ENCODE results near the gene HS3ST5. TPM values are rescaled to one million over a fixed set of nuclear protein-coding genes. Genes with fewer than 3 reads are reported as not detected.
A peak's percentile ranks its signal among the peaks of the same experiment; 100 is the strongest.

HS3ST5 gene, protein sequence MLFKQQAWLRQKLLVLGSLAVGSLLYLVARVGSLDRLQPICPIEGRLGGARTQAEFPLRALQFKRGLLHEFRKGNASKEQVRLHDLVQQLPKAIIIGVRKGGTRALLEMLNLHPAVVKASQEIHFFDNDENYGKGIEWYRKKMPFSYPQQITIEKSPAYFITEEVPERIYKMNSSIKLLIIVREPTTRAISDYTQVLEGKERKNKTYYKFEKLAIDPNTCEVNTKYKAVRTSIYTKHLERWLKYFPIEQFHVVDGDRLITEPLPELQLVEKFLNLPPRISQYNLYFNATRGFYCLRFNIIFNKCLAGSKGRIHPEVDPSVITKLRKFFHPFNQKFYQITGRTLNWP
- not detected for total RNA-seq

GRCh38 chr6:114342826-114343781 lies at the start of gene HS3ST5:
Gene HS3ST5, minus strand, starts transcription at chr6:114343023. Its CDS starts 280,178 bp downstream, at chr6:114062845.
- TF ChIP-seq POLR2AphosphoS5 (IDR thresholded peaks at IDR 0.05; ENCODE audit: insufficient read depth in 1 of 2, low read depth in 1 of 2) (no peak), CTCF (IDR thresholded peaks at IDR 0.05) (no peak), POLR2A (IDR thresholded peaks at IDR 0.05) (no peak)
- DNase-seq (ENCODE audit: extremely low spot score in 2 of 2): no peak
- Histone ChIP-seq H3K27ac (no peak within 1 kb of the TSS), H3K4me3 (peak within 1 kb of the TSS; percentile 37 to 38), H3K27me3 (peaks cover 7% of the 10 kb centered on the region), H3K4me1 (peaks cover 27% of the 10 kb centered on the region), H3K36me3 (no peaks in the 10 kb centered on the region), H3K9me3 (no peaks in the 10 kb centered on the region)
- intact Hi-C loops (cut with DNase I): no loop called here

DNA sequence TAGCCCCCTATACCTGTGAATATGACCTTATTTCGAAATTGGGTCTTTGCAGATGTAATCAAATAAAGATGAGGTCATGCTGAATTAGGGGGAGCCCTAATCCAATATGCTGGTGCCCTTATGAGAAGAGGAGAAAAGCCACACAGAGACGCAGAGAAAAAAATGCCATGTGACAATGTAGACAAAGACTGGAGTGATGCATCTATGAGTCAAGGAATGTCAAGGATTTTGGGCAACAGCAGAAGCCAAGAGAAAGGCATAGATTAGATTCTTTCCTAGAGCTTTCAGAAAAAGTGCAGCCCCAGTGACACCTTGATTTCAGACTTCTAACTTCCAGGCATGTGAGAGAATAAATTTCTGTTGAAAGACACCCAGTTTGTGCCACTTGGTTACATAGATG lies 47.4 kb upstream of the HS3ST5 start:
- TF ChIP-seq POLR2AphosphoS5 (IDR thresholded peaks at IDR 0.05; ENCODE audit: insufficient read depth in 1 of 2, low read depth in 1 of 2): no peak
- TF ChIP-seq CTCF (IDR thresholded peaks at IDR 0.05): no peak
- TF ChIP-seq POLR2A (IDR thresholded peaks at IDR 0.05): no peak
- Histone ChIP-seq H3K4me1 (no peaks in the 10 kb centered on the region), H3K4me3 (no peak overlapping the region), H3K9me3 (no peaks in the 10 kb centered on the region), H3K27me3 (no peaks in the 10 kb centered on the region), H3K27ac (no peak overlapping the region), H3K36me3 (no peaks in the 10 kb centered on the region)
- intact Hi-C loops (cut with DNase I): no loop called here
- DNase-seq (ENCODE audit: extremely low spot score in 2 of 2): no peak

GRCh38 chr6:114389111-114389510 lies 46.3 kb upstream of the HS3ST5 start:
- no peak for DNase-seq (ENCODE audit: extremely low spot score in 2 of 2)
- Histone ChIP-seq H3K27me3 (no peaks in the 10 kb centered on the region), H3K4me3 (no peak overlapping the region), H3K4me1 (no peaks in the 10 kb centered on the region), H3K27ac (no peak overlapping the region), H3K9me3 (no peaks in the 10 kb centered on the region), H3K36me3 (no peaks in the 10 kb centered on the region)
- TF ChIP-seq POLR2A (IDR thresholded peaks at IDR 0.05) (no peak), POLR2AphosphoS5 (IDR thresholded peaks at IDR 0.05; ENCODE audit: insufficient read depth in 1 of 2, low read depth in 1 of 2) (no peak), CTCF (IDR thresholded peaks at IDR 0.05) (no peak)
- intact Hi-C loops (cut with DNase I): no loop called here

DNA sequence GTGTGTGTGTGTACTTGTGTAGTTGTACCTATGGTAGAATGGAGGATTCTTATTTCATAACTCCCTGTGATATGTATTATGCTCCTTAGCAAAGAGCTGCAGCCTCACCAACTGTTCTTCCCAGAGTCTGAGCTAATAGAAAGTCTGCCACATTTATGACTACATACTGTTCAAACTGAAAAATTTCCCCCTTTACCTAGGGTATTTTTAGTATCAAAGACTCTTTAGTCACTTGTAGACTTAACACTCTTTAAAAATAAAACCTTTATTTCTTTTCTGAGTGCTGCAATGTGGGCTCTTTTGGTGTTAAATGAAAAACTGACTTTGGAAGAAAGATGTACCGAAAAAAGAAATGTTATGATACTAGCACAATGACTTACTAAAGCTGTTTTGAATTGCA lies 39.6 kb upstream of the HS3ST5 start:
- no peaks in the 10 kb centered on the region for H3K9me3 ChIP-seq
- DNase-seq (ENCODE audit: extremely low spot score in 2 of 2): no peak
- no peak for TF ChIP-seq CTCF (IDR thresholded peaks at IDR 0.05)
- no peak for TF ChIP-seq POLR2AphosphoS5 (IDR thresholded peaks at IDR 0.05; ENCODE audit: insufficient read depth in 1 of 2, low read depth in 1 of 2)
- no peak for TF ChIP-seq POLR2A (IDR thresholded peaks at IDR 0.05)
- H3K27ac ChIP-seq: no peak overlapping the region
- H3K4me3 ChIP-seq: no peak overlapping the region
- intact Hi-C loops (cut with DNase I): no loop called here
- no peaks in the 10 kb centered on the region for H3K27me3 ChIP-seq
- H3K36me3 ChIP-seq: no peaks in the 10 kb centered on the region
- no peaks in the 10 kb centered on the region for H3K4me1 ChIP-seq
